Placental pericyte (primary cell): ENCODE measurements around the gene PPTC7. TPM values are rescaled to one million over a fixed set of nuclear protein-coding genes. Genes with fewer than 3 reads are reported as not detected.

ENCODE experiments used
- small RNA-seq: library from RNA; depleted of rRNA; stranded (forward); fragments of <200 nt; gene quantifications from one replicate; pipeline ENCODE3, GENCODE V24; 2012; ENCODE audit warnings: low replicate concordance
- total RNA-seq: library from RNA; depleted of rRNA; stranded (reverse); fragments of >200 nt; gene quantifications from 2 replicates; pipeline ENCODE4 v1.2.3, GENCODE V29; 2012

The PPTC7 gene, protein sequence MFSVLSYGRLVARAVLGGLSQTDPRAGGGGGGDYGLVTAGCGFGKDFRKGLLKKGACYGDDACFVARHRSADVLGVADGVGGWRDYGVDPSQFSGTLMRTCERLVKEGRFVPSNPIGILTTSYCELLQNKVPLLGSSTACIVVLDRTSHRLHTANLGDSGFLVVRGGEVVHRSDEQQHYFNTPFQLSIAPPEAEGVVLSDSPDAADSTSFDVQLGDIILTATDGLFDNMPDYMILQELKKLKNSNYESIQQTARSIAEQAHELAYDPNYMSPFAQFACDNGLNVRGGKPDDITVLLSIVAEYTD
- total RNA-seq = 8.1 and 13.6 TPM in 2 replicates

DNA sequence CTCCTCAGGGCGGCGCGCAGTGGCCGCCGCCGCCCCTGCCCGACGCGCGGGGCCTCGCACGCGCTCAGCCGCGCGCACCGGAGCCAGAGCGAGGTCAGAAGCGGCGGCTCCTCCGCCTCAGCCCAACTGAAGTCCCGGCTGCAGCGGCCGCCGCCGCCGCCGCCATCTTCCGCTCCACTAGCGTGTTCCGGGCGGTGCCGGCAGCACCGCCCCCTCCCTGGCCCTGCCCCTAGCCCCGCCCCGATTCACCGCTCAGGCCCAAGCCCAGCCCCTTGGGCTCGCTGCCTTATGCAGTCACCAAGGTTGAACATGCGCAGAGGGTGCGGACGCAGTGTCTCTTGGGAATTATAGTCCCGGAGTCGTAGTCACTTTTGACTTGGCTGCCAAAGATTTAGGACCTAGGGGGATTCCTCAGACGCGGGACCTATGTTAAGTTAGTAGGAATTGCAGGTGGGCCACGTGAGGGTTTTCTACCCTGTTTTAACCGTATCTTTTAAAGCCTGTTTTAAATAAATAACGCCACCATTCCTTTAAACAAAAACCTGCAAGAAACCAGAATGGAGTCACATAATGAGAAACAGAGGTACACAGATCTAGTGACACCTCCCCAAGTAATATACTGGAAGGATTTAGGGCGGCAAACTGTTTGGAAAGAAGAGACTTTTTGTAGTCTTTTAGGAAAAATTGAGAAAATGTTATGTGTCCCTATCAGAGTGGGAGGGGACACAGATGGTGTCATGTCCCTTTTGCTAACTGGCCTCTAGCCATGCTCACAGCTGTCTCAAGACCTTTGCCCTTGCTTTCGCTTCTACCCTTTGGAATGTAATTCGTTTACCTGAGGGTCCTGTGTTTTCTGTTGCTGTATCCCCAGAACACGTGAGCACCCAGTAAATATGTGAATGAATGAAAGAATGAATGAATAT, at the start of gene PPTC7:
Gene PPTC7 (minus strand): TSS at position 182 of the 923 bp plus-strand sequence. CDS start 287 bp downstream, outside the sequence.

DNA sequence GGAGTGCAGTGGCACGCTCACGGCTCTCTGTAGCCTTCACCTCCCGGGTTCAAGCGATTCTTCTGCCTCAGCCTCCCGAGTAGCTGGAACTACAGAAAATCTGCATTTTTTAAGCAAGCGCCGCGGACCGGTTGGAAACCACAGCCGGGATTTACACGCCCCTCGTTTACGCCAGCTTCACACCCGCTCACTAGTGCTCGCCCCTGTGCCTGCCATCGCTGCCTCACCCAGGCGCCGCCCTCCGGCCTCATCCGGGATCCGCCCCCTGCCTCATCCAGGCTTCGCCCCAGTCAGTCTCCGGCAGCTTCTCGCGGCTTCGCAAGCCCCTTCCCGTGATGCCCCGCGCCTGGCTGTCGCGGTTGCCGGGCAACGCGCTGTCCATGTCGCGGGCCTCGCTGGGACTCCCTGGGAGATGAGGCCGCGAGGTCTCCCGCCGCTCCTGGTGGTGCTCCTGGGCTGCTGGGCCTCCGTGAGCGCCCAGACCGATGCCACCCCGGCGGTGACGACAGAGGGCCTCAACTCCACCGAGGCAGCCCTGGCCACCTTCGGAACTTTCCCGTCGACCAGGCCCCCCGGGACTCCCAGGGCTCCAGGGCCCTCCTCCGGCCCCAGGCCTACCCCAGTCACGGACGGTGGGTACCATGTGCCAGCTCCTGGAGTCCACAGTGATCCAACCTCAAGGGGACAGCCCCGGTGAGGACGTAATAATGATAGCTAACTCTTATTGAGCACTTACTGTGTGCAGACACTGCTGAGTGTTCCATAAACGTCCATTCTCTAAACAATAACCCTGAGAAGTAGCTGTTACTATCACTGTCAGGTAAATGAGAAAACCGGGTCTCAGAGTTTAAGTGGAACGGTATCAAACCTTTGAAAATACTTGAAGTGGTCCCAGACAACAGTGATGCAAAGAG, 30.9 kb upstream of the PPTC7 start, which contains the start of gene TCTN1:
Gene TCTN1 (plus strand): TSS at position 359 of the 914 bp plus-strand sequence. CDS start 54 bp downstream, at position 413.

DNA sequence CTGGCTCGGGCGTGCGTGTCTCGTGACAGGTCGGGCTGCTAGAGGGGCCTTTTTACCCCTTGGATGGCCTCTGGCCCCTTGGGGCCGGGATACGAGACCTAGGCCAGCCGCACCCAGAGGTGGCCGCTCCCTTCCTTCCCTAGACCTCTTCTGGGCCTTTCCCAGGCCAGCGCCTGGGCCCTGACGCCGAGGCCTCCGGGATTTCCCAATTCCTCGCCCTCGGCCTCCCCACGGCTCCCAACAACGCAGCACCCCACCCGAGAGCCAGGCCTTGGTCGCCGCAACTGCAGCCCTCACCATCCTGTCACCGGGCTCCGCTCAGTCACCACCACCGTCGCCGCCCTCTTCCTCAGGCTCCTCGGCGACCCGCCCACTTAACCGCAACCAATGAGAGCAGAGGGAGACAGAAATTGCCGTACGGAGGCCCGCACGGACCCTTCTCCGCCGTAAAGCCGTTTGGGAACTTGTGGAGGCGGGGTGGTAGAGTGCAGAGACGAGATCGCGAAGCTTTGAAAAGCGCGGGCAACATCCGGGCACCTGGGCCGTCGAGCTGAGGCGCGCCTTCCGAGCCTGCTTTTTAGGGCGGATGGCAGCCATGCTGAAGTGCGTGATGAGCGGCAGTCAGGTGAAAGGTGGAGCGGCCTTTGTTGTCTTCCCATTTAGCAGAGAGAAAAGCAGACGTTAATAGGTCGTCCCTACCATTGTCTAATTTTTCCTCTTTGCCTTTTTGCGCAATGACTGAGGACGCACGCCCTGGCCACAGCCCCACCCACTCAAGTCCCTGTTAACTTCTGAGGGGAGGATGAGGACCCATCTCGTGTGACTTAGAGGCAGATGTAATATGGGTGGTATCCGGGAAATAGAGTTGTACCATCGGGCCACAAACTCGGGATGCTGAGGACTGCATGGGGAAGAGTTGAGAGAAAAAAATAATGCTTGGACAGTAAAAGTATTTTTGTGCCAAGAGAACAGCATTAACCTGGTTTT, 81.1 kb downstream of the PPTC7 start, which contains the start of the genes RAD9B and VPS29:
Gene RAD9B (plus strand): TSS at position 580 of the 987 bp plus-strand sequence. CDS start 7 bp downstream, at position 587.
Gene VPS29 (minus strand): TSS at position 360 of the 987 bp plus-strand sequence. CDS start 60 bp downstream, at position 300.

Small RNAs within 50 kb of the gene (small RNA-seq; reads per million reads assigned to genes)
- gene RF00278 = not detected
- not detected for gene RN7SL387P

Other genes with a start within 250 kb of the PPTC7 start
- gene ANAPC7, start 179.6 kb downstream of the PPTC7 start, total RNA-seq = 21.9 and 47.7 TPM in 2 replicates
- gene ARPC3, start 133.0 kb downstream of the PPTC7 start, total RNA-seq = 247 and 258 TPM in 2 replicates
- 12.0 and 23.5 TPM in 2 replicates for gene GPN3, start 115.1 kb downstream of the PPTC7 start, total RNA-seq
- 4.6 and 12.6 TPM in 2 replicates for gene FAM216A, start 114.5 kb downstream of the PPTC7 start, total RNA-seq
- 35.7 and 77.0 TPM in 2 replicates for gene VPS29, start 81.2 kb downstream of the PPTC7 start, total RNA-seq
- gene RAD9B, start 81.0 kb downstream of the PPTC7 start, total RNA-seq = 0.44 and 1.4 TPM in 2 replicates
- 20.1 and 23.3 TPM in 2 replicates for gene TCTN1, start 30.8 kb upstream of the PPTC7 start, total RNA-seq
- 1.3 and 4.3 TPM in 2 replicates for gene HVCN1, start 105.8 kb upstream of the PPTC7 start, total RNA-seq
- gene PPP1CC, start 159.6 kb upstream of the PPTC7 start, total RNA-seq = 70.9 and 156 TPM in 2 replicates